ENCODE results near the gene DEF6. TPM values are rescaled to one million over a fixed set of nuclear protein-coding genes. Genes with fewer than 3 reads are reported as not detected.

DEF6 gene
- total and polyA plus RNA-seq, 2 experiments from 2014 or later = 5.1 to 7.2 TPM

- no peak for TF ChIP-seq ZNF114 (CRISPR knock-in tag; IDR thresholded peaks at IDR 0.05)
- TF ChIP-seq STAT1 (IDR thresholded peaks at IDR 0.05; ENCODE audit: unreplicated experiment) = no peak
- TF ChIP-seq EZH2 (IDR thresholded peaks at IDR 0.05; ENCODE audit: low read depth, unreplicated experiment) = no peak
- no peak for TF ChIP-seq EZH2phosphoT487 (IDR thresholded peaks at IDR 0.05; ENCODE audit: unreplicated experiment)
- no peak for TF ChIP-seq JUNB (IDR thresholded peaks at IDR 0.05; ENCODE audit: unreplicated experiment)
- no peak for TF ChIP-seq ETS1 (IDR thresholded peaks at IDR 0.05)
- TF ChIP-seq, protein P1, sequence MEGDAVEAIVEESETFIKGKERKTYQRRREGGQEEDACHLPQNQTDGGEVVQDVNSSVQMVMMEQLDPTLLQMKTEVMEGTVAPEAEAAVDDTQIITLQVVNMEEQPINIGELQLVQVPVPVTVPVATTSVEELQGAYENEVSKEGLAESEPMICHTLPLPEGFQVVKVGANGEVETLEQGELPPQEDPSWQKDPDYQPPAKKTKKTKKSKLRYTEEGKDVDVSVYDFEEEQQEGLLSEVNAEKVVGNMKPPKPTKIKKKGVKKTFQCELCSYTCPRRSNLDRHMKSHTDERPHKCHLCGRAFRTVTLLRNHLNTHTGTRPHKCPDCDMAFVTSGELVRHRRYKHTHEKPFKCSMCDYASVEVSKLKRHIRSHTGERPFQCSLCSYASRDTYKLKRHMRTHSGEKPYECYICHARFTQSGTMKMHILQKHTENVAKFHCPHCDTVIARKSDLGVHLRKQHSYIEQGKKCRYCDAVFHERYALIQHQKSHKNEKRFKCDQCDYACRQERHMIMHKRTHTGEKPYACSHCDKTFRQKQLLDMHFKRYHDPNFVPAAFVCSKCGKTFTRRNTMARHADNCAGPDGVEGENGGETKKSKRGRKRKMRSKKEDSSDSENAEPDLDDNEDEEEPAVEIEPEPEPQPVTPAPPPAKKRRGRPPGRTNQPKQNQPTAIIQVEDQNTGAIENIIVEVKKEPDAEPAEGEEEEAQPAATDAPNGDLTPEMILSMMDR (conservative IDR thresholded peaks at IDR 0.05; ENCODE audit: low read depth in 2 of 2) = no peak
These were observed 2.6 kb upstream of the DEF6 start (continued) for GRCh38 chr6:35295036-35295435.

GRCh38 chr6:35295521-35296315 lies 1.9 kb upstream of the DEF6 start:
- no peak overlapping the region for H3K4me3 ChIP-seq
- no peaks in the 10 kb centered on the region for H3K27me3 ChIP-seq (ENCODE audit: insufficient read depth)
- H3K9me2 ChIP-seq (ENCODE audit: insufficient read depth) = no peaks in the 10 kb centered on the region
- DNase-seq (ENCODE audit: low spot score) (no peak), ATAC-seq (no peak)
- H2AFZ ChIP-seq = no peak overlapping the region
- H3K9me3 Mint-ChIP-seq = no peaks in the 10 kb centered on the region; the same call in 2 of the 3 replicates
- H3K4me2 ChIP-seq = no peak overlapping the region
- peaks cover 19% of the 10 kb centered on the region for H3K4me1 ChIP-seq (ENCODE audit: insufficient read depth)
- no peak overlapping the region for H3K4me3 Mint-ChIP-seq
- H3K27me3 Mint-ChIP-seq (ENCODE audit: insufficient read depth, low read depth, poor library complexity) = peaks cover 15% of the 10 kb centered on the region
- H3K27ac Mint-ChIP-seq = no peak overlapping the region
- H3F3A ChIP-seq (replicated peaks; ENCODE audit: low read depth) = no peaks in the 10 kb centered on the region
- TF ChIP-seq ZNF462 (CRISPR knock-in tag; IDR thresholded peaks at IDR 0.05) = no peak
- no peak for TF ChIP-seq REST (IDR thresholded peaks at IDR 0.05; ENCODE audit: unreplicated experiment)
- no peak for TF ChIP-seq STAT1 (IDR thresholded peaks at IDR 0.05; ENCODE audit: unreplicated experiment)
- no peak for TF ChIP-seq ZNF331 (CRISPR knock-in tag; IDR thresholded peaks at IDR 0.05; ENCODE audit: low read depth)
- no peak for TF ChIP-seq EZH2 (IDR thresholded peaks at IDR 0.05; ENCODE audit: low read depth, unreplicated experiment)
- TF ChIP-seq POLR2AphosphoS5 (IDR thresholded peaks at IDR 0.05; ENCODE audit: low read depth) = no peak
- H3K79me2 ChIP-seq (replicated peaks; ENCODE audit: insufficient read depth) = no peaks in the 10 kb centered on the region
- H3K27ac ChIP-seq (ENCODE audit: low read depth) = no peak overlapping the region
- peaks cover 14% of the 10 kb centered on the region for H3K36me3 Mint-ChIP-seq (ENCODE audit: low read depth)
- no peaks in the 10 kb centered on the region for H4K20me1 ChIP-seq (replicated peaks; ENCODE audit: insufficient read depth)
- H3K4me1 Mint-ChIP-seq = peaks cover 25% of the 10 kb centered on the region
- no peaks in the 10 kb centered on the region; the same call in 1 of the 2 replicates for H3K36me3 ChIP-seq (ENCODE audit: insufficient read depth)

All from GM23338 (cell line).